Urinary bladder (tissue), 4 donors: ENCODE results near the gene FAM221B. TPM values are rescaled to one million over a fixed set of nuclear protein-coding genes. Genes with fewer than 3 reads are reported as not detected.
A peak's percentile ranks its signal among the peaks of the same experiment; 100 is the strongest.

Experiments used
- DNase-seq: peaks from one replicate; pipeline ENCODE4 v3.0.0-alpha.2; 2015; ENCODE audit errors: extremely low spot score
- H3K27ac ChIP-seq: one replicate; pipeline ENCODE4 v1.5.1; 2013; ENCODE audit warnings: low read depth, mild to moderate bottlenecking, moderate library complexity
- H3K36me3 ChIP-seq: one replicate; pipeline ENCODE4 v1.6.1; 2013; ENCODE audit warnings: mild to moderate bottlenecking, moderate library complexity; ENCODE audit not compliant: insufficient read depth
- H3K4me1 ChIP-seq: one replicate; pipeline ENCODE4 v1.6.1; 2013; ENCODE audit warnings: mild to moderate bottlenecking, moderate library complexity; ENCODE audit not compliant: insufficient read depth
- H3K4me3 ChIP-seq: one replicate; pipeline ENCODE4 v1.5.1; 2013; ENCODE audit warnings: low read depth, low read length
- WGBS: extraction: QIAGEN DNeasy Blood & Tissue Kit; methylation state at CpG from one replicate; pipeline ENCODE4 v1.1.7; 2013; 5-methylcytosine and 5-hydroxymethylcytosine counted together
- polyA plus RNA-seq: library from polyadenylated mRNA; stranded (reverse); fragments of 200-250 nt; gene quantifications from one replicate; pipeline ENCODE4 v1.2.3, GENCODE V29; 2013
- total RNA-seq: library from RNA; depleted of rRNA; stranded (reverse); fragments of >200 nt; gene quantifications from one replicate; pipeline ENCODE4 v1.2.3, GENCODE V29; 2014
- donor health status: healthy with polysubstance abuse.
- donor health status: healthy.

Gene FAM221B
- total and polyA plus RNA-seq, 2 donors, result 0.21 TPM; not detected in 1

DNA sequence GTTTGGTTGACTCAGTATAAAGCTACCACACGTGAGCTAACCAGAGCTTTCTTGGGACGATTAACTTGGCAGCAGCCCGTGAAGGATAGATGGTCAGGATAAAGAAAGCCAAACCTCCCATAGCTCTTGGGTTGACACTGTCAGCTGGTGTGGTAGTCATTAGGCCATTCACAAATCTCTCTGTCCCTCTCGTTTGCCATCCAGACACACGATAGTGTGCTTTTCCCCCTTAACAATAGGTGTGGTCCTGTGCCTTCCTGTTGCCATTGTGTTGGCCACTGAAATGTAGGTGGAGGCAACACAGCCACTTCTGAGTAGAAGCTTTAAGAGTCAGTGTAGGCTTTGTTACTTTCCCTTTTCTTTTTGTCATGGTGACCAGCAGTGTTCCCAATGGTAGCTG lies 29.9 kb upstream of the FAM221B start:
- 67% methylated on average over 5 of the region's 5 CpGs for WGBS
- Histone ChIP-seq H3K36me3 (no peaks in the 10 kb centered on the region), H3K4me1 (no peaks in the 10 kb centered on the region), H3K27ac (no peak overlapping the region), H3K4me3 (no peak overlapping the region)
- no peak for DNase-seq

DNA sequence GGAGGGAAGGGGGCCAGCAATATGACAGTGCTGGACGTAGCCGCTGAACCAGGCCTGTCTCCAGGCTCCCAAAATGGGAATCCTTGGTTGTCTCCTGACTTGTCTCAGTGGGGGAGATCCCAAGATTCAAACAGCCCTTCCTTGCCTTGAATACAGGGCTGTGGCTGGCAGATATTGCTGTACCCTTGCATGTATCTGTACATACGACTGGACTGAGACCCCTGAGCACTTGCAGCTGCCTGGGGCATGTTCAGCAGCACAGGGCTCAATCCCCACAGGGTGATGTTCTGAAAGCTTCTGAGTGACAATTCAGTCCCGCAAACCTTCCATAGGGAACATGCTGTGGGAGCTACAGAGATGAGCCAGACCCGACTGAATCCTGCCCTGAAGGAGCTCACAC lies 28.4 kb upstream of the FAM221B start:
- WGBS, result 83% methylated on average over 5 of the region's 5 CpGs
- Histone ChIP-seq H3K27ac (no peak overlapping the region), H3K4me1 (no peaks in the 10 kb centered on the region), H3K36me3 (no peaks in the 10 kb centered on the region), H3K4me3 (no peak overlapping the region)
- no peak for DNase-seq

GRCh38 chr9:35856206-35856605 lies 27.7 kb upstream of the FAM221B start:
- 75% methylated on average over 3 of the region's 3 CpGs for WGBS
- H3K27ac ChIP-seq, result no peak overlapping the region
- DNase-seq, result no peak
- H3K36me3 ChIP-seq, result no peaks in the 10 kb centered on the region
- no peak overlapping the region for H3K4me3 ChIP-seq
- H3K4me1 ChIP-seq, result no peaks in the 10 kb centered on the region

- 78% methylated on average over 7 of the region's 7 CpGs for WGBS
- Histone ChIP-seq H3K4me1 (no peaks in the 10 kb centered on the region), H3K36me3 (no peaks in the 10 kb centered on the region), H3K4me3 (no peak overlapping the region), H3K27ac (no peak overlapping the region)
- no peak for DNase-seq
Measured at GRCh38 chr9:35854091-35854762, 25.7 kb upstream of the FAM221B start.

DNA sequence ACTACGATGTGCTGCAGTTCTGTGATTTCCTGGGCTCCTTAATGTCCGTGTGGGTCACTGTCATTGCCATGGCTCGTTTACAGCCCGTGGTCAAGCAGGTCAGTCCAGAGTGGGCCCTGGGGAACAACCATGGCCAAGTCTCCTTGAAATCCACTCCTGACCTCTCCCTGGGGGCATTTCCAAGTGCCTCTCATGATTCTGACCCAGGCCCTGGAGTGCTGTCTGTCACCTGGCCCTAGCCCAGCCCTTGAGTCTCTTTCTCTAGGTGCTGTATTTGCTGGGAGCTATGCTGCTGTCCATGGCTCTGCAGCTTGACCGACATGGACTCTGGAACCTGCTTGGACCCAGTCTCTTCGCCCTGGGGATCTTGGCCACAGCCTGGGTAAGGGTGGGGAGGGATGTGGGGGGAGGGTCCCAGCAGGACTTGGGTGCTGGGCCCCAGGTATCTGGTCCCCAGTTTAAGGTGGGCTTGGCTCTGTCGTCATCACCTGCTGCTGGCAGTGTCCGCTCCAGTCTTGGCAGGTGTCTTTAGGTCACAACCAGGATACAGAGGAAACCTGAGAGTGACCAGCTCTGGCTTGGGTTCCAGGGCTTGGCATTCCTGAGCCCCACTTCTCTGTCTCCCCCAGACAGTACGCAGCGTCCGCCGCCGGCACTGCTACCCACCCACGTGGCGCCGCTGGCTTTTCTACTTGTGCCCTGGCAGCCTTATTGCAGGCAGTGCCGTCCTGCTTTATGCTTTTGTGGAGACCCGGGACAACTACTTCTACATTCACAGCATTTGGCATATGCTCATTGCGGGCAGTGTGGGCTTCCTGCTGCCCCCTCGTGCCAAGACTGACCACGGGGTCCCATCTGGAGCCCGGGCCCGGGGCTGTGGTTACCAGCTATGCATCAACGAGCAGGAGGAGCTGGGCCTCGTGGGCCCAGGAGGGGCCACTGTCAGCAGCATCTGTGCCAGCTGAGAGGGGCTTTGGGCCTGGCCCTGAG lies 24.6 kb upstream of the FAM221B start:
- Histone ChIP-seq H3K4me3 (no peak overlapping the region), H3K4me1 (no peaks in the 10 kb centered on the region), H3K36me3 (no peaks in the 10 kb centered on the region), H3K27ac (no peak overlapping the region)
- DNase-seq, result no peak
- 91% methylated on average over 25 of the region's 25 CpGs for WGBS

GRCh38 chr9:35852267-35852815 lies 23.8 kb upstream of the FAM221B start:
- no peak overlapping the region for H3K4me3 ChIP-seq
- no peaks in the 10 kb centered on the region for H3K36me3 ChIP-seq
- WGBS, result 88% methylated on average over 2 of the region's 2 CpGs
- no peak for DNase-seq
- no peak overlapping the region for H3K27ac ChIP-seq
- no peaks in the 10 kb centered on the region for H3K4me1 ChIP-seq

DNA sequence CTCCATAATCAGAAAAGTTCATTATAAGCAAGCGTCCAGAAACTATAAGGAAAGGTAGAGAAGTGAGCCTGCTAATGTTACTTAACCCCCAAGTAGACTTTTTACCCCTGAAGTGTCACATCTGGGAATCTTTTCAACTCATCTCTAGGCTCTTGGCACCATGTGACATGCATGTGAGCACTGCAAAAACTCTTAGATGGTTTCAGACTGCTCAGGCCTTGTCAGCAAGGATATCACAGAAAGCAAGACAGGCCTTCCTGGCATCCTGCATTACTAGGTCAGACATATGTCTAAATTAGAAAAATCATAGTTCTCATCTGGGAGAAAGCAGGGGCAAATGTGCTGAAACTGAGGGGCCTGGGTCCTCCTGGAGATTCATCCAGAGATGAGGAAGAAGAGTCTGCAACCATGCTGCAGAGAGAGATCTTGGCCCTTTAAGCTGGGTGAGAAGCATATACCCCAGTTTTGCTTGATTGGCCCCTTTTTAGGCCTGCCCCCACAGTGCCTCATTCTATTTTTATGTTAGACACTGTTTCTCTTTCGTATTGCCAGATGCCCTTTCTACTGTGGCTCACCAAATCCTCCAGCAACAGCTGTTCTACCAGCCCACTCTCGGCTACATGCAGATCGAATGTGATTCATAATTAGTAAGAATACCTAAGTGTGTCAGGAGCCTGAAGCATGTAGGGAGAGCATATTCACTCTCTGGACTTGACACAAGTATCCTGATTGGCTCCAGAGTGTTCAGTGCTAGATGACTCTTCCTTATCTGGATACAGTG lies 19.4 kb upstream of the FAM221B start:
- WGBS, result 63% methylated on average over 4 of the region's 4 CpGs
- no peak for DNase-seq
- Histone ChIP-seq H3K36me3 (no peaks in the 10 kb centered on the region), H3K4me1 (peaks cover 2% of the 10 kb centered on the region), H3K27ac (no peak overlapping the region), H3K4me3 (no peak overlapping the region)

GRCh38 chr9:35845824-35846771 lies 17.6 kb upstream of the FAM221B start:
- Histone ChIP-seq H3K4me3 (no peak overlapping the region), H3K4me1 (peaks cover 2% of the 10 kb centered on the region)
- WGBS, result 57% methylated on average over 53 of the region's 53 CpGs

DNA sequence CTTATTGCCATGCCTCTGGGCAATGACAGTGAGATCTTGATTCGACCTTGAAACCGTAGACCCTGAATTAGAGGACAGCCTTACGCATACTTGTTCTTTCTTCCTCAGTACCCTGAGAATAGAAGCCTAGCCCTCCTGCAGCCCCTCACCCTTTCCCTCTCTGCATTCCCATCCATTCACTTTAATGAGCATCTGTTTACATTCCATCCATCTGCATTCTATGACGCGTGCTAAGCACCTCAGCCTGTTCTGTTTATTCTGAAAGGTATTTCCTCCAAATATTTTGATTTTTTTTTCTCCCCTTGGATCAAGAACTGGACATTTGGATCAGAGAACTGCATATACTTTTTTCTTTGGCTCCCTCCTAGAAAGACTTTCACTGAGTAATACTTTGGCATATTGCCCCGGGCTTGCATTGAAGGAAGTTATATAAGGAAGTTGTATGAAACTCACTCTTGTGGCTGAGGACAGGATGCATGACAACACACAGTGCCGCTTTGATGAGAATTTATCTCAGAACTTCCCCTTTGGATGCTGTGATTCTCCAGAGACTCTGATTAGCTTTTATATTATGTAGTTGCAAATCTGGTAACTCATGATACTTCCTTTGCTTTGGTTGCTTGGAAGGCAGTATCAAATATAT lies 16.2 kb upstream of the FAM221B start:
- no peak overlapping the region for H3K4me3 ChIP-seq
- WGBS, result 13% methylated on average over 7 of the region's 7 CpGs
- peak; percentile 80 for DNase-seq
- peak overlapping the region; percentile 62 for H3K27ac ChIP-seq
- no peaks in the 10 kb centered on the region for H3K36me3 ChIP-seq
- H3K4me1 ChIP-seq, result peaks cover 2% of the 10 kb centered on the region

More at GRCh38 chr9:35845824-35846771, 17.6 kb upstream of the FAM221B start:
- Histone ChIP-seq H3K27ac (no peak overlapping the region), H3K36me3 (no peaks in the 10 kb centered on the region)
- no peak for DNase-seq

DNA sequence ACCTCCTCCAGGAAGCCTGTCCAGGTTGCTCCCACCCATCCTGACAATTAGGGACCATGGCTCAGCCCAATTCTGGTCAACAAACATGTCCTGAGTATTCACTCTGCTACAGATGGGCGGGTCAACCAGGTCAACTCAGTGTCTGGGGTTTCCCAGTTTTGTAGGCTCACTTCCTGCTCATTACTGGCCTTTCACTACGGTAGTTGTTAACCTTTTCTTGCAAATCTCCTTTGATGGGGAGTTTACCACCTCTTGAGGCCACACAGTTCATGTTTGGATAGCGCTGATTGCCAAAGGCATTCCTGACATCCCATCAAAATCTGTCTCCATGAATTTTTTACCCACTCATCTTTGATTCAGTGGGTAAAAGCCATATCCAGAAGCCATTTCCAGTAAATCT lies 14.3 kb upstream of the FAM221B start:
- WGBS, result 90% methylated on average over 3 of the region's 3 CpGs
- Histone ChIP-seq H3K27ac (no peak overlapping the region), H3K4me3 (no peak overlapping the region), H3K4me1 (peaks cover 2% of the 10 kb centered on the region), H3K36me3 (no peaks in the 10 kb centered on the region)
- DNase-seq, result no peak

DNA sequence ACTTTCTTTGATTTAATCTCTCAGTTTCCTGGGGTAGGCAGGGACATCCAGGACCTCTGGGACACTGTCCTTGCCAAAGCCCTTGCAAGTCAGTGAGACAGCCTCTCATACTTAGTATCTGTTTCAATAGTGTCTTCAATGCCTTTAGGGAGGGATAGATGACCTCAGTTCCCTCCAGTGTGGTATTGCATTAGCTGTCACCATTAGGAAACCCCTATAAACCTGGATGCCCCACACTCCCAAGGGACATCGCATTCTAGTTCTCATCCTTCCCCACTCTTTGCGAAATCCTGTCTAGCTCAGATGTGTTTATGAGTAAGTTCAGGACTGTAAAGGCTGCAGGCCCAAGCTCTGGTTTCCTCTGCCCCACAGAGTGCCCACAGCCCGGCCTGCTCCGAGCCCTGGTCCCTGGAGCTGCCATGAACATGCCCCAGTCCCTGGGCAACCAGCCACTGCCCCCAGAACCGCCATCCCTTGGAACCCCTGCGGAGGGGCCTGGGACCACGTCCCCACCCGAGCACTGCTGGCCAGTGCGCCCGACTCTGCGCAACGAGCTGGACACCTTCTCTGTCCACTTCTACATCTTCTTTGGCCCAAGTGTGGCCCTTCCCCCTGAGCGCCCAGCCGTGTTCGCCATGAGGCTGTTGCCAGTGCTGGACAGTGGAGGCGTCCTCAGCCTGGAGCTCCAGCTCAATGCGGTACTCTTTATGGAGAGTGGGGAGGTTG lies 13.7 kb upstream of the FAM221B start:
- H3K27ac ChIP-seq, result no peak overlapping the region
- H3K4me3 ChIP-seq, result no peak overlapping the region
- no peak for DNase-seq
- no peaks in the 10 kb centered on the region for H3K36me3 ChIP-seq
- WGBS, result 93% methylated on average over 17 of the region's 17 CpGs
- peaks cover 2% of the 10 kb centered on the region for H3K4me1 ChIP-seq

DNA sequence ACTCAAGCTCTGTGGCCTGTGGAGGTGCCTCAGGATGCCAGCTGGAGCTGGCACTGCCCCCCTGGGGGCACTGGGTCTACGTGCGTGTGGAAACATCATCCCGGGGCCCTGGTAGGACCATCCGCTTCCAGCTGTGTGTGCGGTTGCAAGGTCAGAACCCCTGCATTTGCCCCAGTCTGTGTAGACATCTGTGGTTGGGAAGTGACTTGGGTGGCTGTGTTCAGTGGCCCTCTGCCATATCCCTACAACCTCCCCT lies 13.0 kb upstream of the FAM221B start:
- Histone ChIP-seq H3K27ac (no peak overlapping the region), H3K4me3 (no peak overlapping the region), H3K36me3 (no peaks in the 10 kb centered on the region), H3K4me1 (peaks cover 2% of the 10 kb centered on the region)
- WGBS, result 96% methylated on average over 5 of the region's 5 CpGs
- no peak for DNase-seq
